GM12878 (cell line): Measurements from ENCODE around the gene DAB2IP. TPM values are rescaled to one million over a fixed set of nuclear protein-coding genes. Genes with fewer than 3 reads are reported as not detected.

ENCODE experiments used
- ATAC-seq: fragments of 200-7000 bp; cut with Tn5 transposase; 3 replicates; pipeline ENCODE4 v1.9.1; 2020; ENCODE audit warnings: mild to moderate bottlenecking, moderate library complexity
- BruUV-seq: library from RNA; stranded (reverse); fragments of 400-500 nt; replicated peaks from 2 replicates; lab custom pipeline; 2021; lab: Mats Ljungman, UMichigan
- CTCF ChIA-PET: fragments of 300-600 bp; sonication (Branson Sonifier 250); formaldehyde crosslinking; extraction: SDS; loops from one replicate; lab custom pipeline; 2021; ENCODE audit warnings: inconsistent platforms; lab: Yijun Ruan, JAX
- POLR2A ChIA-PET: fragments of 350-600 bp; formaldehyde crosslinking; extraction: SDS; loops from one replicate; lab custom pipeline; 2021; ENCODE audit warnings: inconsistent platforms; lab: Charles Lee
- RAD21 ChIA-PET: fragments of 300-600 bp; sonication (Branson Sonifier 250); formaldehyde crosslinking; loops from one replicate; lab custom pipeline; 2023; ENCODE audit warnings: antibody characterized with exemption; ENCODE audit not compliant: unreplicated experiment; lab: Charles Lee
- SMC1A ChIA-PET: fragments of 300-600 bp; sonication (Branson Sonifier 250); formaldehyde crosslinking; loops from one replicate; lab custom pipeline; 2023; ENCODE audit not compliant: unreplicated experiment, uncharacterized antibody; lab: Charles Lee
- DNase-seq: peaks from one replicate; pipeline ENCODE4 v3.0.0-alpha.2; 2011; ENCODE audit warnings: low read depth, low spot score
- FAIRE-seq: peaks from 3 replicates; lab custom pipeline; 2011; peaks lifted over from hg19 to GRCh38; lab: Jason Lieb, UNC
- H2AFZ ChIP-seq: 2 replicates; pipeline ENCODE4 v1.6.0; 2011; ENCODE audit warnings: low read depth, low read length, control low read depth; ENCODE audit not compliant: control insufficient read depth
- H3K27ac ChIP-seq: 2 replicates; pipeline ENCODE4 v1.5.1; 2011; ENCODE audit warnings: control low read depth; ENCODE audit not compliant: control insufficient read depth, insufficient read depth
- H3K27me3 ChIP-seq, 2 experiments: replicated peaks in 1 of 2; 2 replicates each; pipeline versions ENCODE4 v1.6.0 to v1.6.1; 2011; ENCODE audit warnings: low read length in 1 of 2; ENCODE audit not compliant: control insufficient read depth in 2 of 2, insufficient read depth in 2 of 2
- H3K36me3 ChIP-seq, 2 experiments: 2 replicates each; pipeline ENCODE4 v1.5.1; 2011; ENCODE audit warnings: low read length in 1 of 2; ENCODE audit not compliant: control insufficient read depth in 2 of 2, insufficient read depth in 2 of 2
- H3K4me1 ChIP-seq: 2 replicates; pipeline ENCODE4 v1.6.1; 2011; ENCODE audit warnings: mild to moderate bottlenecking, low read length, moderate library complexity, mixed read lengths; ENCODE audit not compliant: control insufficient read depth, insufficient read depth
- H3K4me2 ChIP-seq: 2 replicates; pipeline ENCODE4 v1.6.0; 2011; ENCODE audit warnings: control low read depth; ENCODE audit not compliant: control insufficient read depth, insufficient read depth
- H3K4me3 ChIP-seq: fragments of 200-600 bp; sonication (generic); 2 replicates; pipeline ENCODE4 v1.5.1; 2016
- H3K79me2 ChIP-seq: 2 replicates; pipeline ENCODE4 v1.6.0; 2011; ENCODE audit warnings: low read length; ENCODE audit not compliant: control insufficient read depth, insufficient read depth
- H3K9ac ChIP-seq: 2 replicates; pipeline ENCODE4 v1.8.0; 2011; ENCODE audit warnings: low read length, control low read depth, mixed read lengths; ENCODE audit not compliant: control insufficient read depth, insufficient read depth
- H3K9me3 ChIP-seq: replicated peaks from 3 replicates; pipeline ENCODE4 v1.5.1; 2011; ENCODE audit warnings: mild to moderate bottlenecking, low read length; ENCODE audit not compliant: control insufficient read depth, insufficient read depth
- H4K20me1 ChIP-seq: 2 replicates; pipeline ENCODE4 v1.6.0; 2011; ENCODE audit not compliant: control insufficient read depth, insufficient read depth
- BCLAF1 ChIP-seq: fragments of 450-650 bp; IDR thresholded peaks from 2 replicates; pipeline ENCODE4 v1.6.1; 2017; ENCODE audit warnings: antibody characterized with exemption, mild to moderate bottlenecking, moderate library complexity
- CHD2 ChIP-seq: IDR thresholded peaks from 2 replicates; pipeline ENCODE4 v1.6.1; 2011; ENCODE audit warnings: low read depth, low read length, improper control_type of control experiment, borderline replicate concordance
- E2F4 ChIP-seq: IDR thresholded peaks from 2 replicates; pipeline ENCODE4 v1.6.1; 2012; ENCODE audit warnings: low read depth, low read length, improper control_type of control experiment
- FOXM1 ChIP-seq: IDR thresholded peaks from 2 replicates; pipeline ENCODE4 v1.6.1; 2012; ENCODE audit warnings: low read depth, mild to moderate bottlenecking, inconsistent platforms, low read length, moderate library complexity
- IKZF2 ChIP-seq, 2 experiments: fragments of 450-650 bp; IDR thresholded peaks; 2 replicates each; pipeline ENCODE4 v1.6.1; 2017; ENCODE audit warnings: mild to moderate bottlenecking in 2 of 2, moderate library complexity in 2 of 2
- MYC ChIP-seq: IDR thresholded peaks from 2 replicates; pipeline ENCODE4 v1.6.1; 2011; ENCODE audit warnings: mild to moderate bottlenecking, low read length, moderate library complexity, inconsistent platforms; ENCODE audit not compliant: insufficient read depth, insufficient replicate concordance, insufficient read length, severe bottlenecking
- NFXL1 ChIP-seq: fragments of 450-650 bp; IDR thresholded peaks from 2 replicates; pipeline ENCODE4 v1.6.1; 2017; ENCODE audit warnings: antibody characterized with exemption, mild to moderate bottlenecking, borderline replicate concordance
- NR2C1 ChIP-seq: fragments of 450-650 bp; IDR thresholded peaks from 2 replicates; pipeline ENCODE4 v1.6.1; 2017; ENCODE audit warnings: antibody characterized with exemption, mild to moderate bottlenecking, moderate library complexity
- PAX5 ChIP-seq: IDR thresholded peaks from 2 replicates; pipeline ENCODE4 v1.6.1; 2011; ENCODE audit warnings: low read depth, low read length, borderline replicate concordance
- RB1 ChIP-seq: fragments of 450-650 bp; formaldehyde crosslinking; IDR thresholded peaks from 2 replicates; pipeline ENCODE4 v1.6.1; 2017; ENCODE audit warnings: mild to moderate bottlenecking, borderline replicate concordance
- TCF12 ChIP-seq: IDR thresholded peaks from 2 replicates; pipeline ENCODE4 v1.6.1; 2011; ENCODE audit warnings: low read depth, mild to moderate bottlenecking, low read length
- WGBS: methylation state at CpG from one replicate; pipeline ENCODE4 v1.1.6; 2016; ENCODE audit warnings: low lambda C conversion rate; ENCODE audit not compliant: insufficient replicate concordance, insufficient coverage; ENCODE audit errors: missing lambda C conversion rate; 5-methylcytosine and 5-hydroxymethylcytosine counted together
- in situ Hi-C: fragments of 300-500 bp; cut with MboI; formaldehyde crosslinking; loops from 9 replicates; pipeline ENCODE4 v1.14.3; 2018; ENCODE audit warnings: mixed read lengths
- intact Hi-C: fragments of 100-400 bp; cut with micrococcal nuclease; formaldehyde crosslinking; loops from one replicate; pipeline ENCODE4 v1.14.2; 2022; ENCODE audit not compliant: unreplicated experiment
- polyA plus RNA-seq, 11 experiments: library from polyadenylated mRNA; depleted of rRNA in 4 of 11; unstranded in 6 of 11; stranded (reverse) in 5 of 11; fragments of >200 nt; fragmentation: Nextera tagmentation in 4 of 11; fragmentation: Illumina TruSeq in 1 of 11; extraction: Ambion mirVana in 4 of 11; extraction: Trizol in 1 of 11; gene quantifications; 1 replicate in 1 of 11; 2 replicates in 10 of 11; pipeline versions ENCODE4 v1.2.1 to v1.2.3, GENCODE V29; 2011 to 2016; ENCODE audit warnings: inconsistent platforms in 2 of 11, missing spikeins in 2 of 11, low read depth in 1 of 11
- total RNA-seq, 4 experiments: library from RNA; depleted of rRNA in 3 of 4; stranded (reverse); fragments of >200 nt in 3 of 4; fragmentation: Illumina TruSeq in 1 of 4; extraction: Trizol in 1 of 4; gene quantifications; 2 replicates each; pipeline versions ENCODE4 v1.2.1 to v1.2.3, GENCODE V29; 2013 to 2021

Gene DAB2IP
- total and polyA plus RNA-seq, 10 of the 15 experiments (the other 5 are each of a cell fraction or from before 2014, with no cell fraction given), result 0.03 to 0.38 (median 0.14) TPM; not detected in 6

GRCh38 chr9:121675969-121676822 is 24.8 kb downstream of the DAB2IP start:
- H3K9me3 ChIP-seq, result no peaks in the 10 kb centered on the region
- no peak overlapping the region for H3K27ac ChIP-seq
- ChIA-PET CTCF (interaction anchor here (0.6 kb wide), 1 partner anchor 210 kb away, joined by 3 read pairs; no protein-coding TSS in a partner anchor), POLR2A (no interaction called here), RAD21 (no interaction called here), SMC1A (no interaction called here)
- WGBS, result 27% methylated on average over 16 of the region's 16 CpGs
- no peaks in the 10 kb centered on the region for H3K4me1 ChIP-seq
- H3K4me2 ChIP-seq, result no peak overlapping the region
- no peak overlapping the region for H3K9ac ChIP-seq
- FAIRE-seq (no peak), ATAC-seq (no peak), DNase-seq (no peak)
- intact Hi-C loops, result no loop called here
- H3K27me3 ChIP-seq, result peaks cover 2 to 5% of the 10 kb centered on the region in 2 experiments; a peak in 1 of 4 replicates
- no peak for TF ChIP-seq CHD2
- TF ChIP-seq TCF12, result no peak
- no peak overlapping the region for H3K4me3 ChIP-seq
- no peaks in the 10 kb centered on the region for H3K79me2 ChIP-seq
- BruUV-seq, result no TSS peak
- H4K20me1 ChIP-seq, result no peaks in the 10 kb centered on the region
- in situ Hi-C loops, result no loop called here
- no peak overlapping the region for H2AFZ ChIP-seq
- no peaks in the 10 kb centered on the region for H3K36me3 ChIP-seq

GRCh38 chr9:121676926-121677325 is 25.5 kb downstream of the DAB2IP start:
- H4K20me1 ChIP-seq, result no peaks in the 10 kb centered on the region
- ATAC-seq (no peak), DNase-seq (no peak), FAIRE-seq (no peak)
- no peaks in the 10 kb centered on the region for H3K4me1 ChIP-seq
- no peak overlapping the region for H3K27ac ChIP-seq
- no peaks in the 10 kb centered on the region for H3K9me3 ChIP-seq
- 38% methylated on average over 4 of the region's 4 CpGs for WGBS
- RAD21 ChIA-PET, result no interaction called here
- CTCF ChIA-PET, result no interaction called here
- SMC1A ChIA-PET, result no interaction called here
- no peak overlapping the region for H3K4me3 ChIP-seq
- intact Hi-C loops, result no loop called here
- no peak overlapping the region for H2AFZ ChIP-seq
- H3K9ac ChIP-seq, result no peak overlapping the region
- BruUV-seq, result no TSS peak
- POLR2A ChIA-PET, result no interaction called here
- no peak overlapping the region for H3K4me2 ChIP-seq
- no peaks in the 10 kb centered on the region for H3K36me3 ChIP-seq
- in situ Hi-C loops, result no loop called here
- peaks cover 2 to 5% of the 10 kb centered on the region in 2 experiments; a peak in 1 of 4 replicates for H3K27me3 ChIP-seq
- H3K79me2 ChIP-seq, result no peaks in the 10 kb centered on the region
- TF ChIP-seq FOXM1 (no peak), CHD2 (no peak), E2F4 (no peak), PAX5 (no peak), RB1 (no peak), NR2C1 (no peak), MYC (no peak), NFXL1 (no peak), IKZF2 (IDR thresholded peaks at IDR 0.05) (no peak), BCLAF1 (no peak)
